CD14-positive monocyte (primary cell): Measurements from ENCODE around the gene ARMC9. TPM values are rescaled to one million over a fixed set of nuclear protein-coding genes. Genes with fewer than 3 reads are reported as not detected.

Experiments used
- DNase-seq, 3 donors: peaks; one replicate each; pipeline ENCODE4 v3.0.0-alpha.2; 2011 to 2022
- H2AFZ ChIP-seq: 2 replicates; pipeline ENCODE4 v1.6.0; 2012; ENCODE audit warnings: mild to moderate bottlenecking, low read depth, low read length, inconsistent platforms; ENCODE audit not compliant: insufficient read depth, poor library complexity, severe bottlenecking
- H3K27ac ChIP-seq, 2 donors: 1 replicate in 1 of 2; 2 replicates in 1 of 2; pipeline ENCODE4 v1.5.1; 2012 to 2013; ENCODE audit warnings: low read length in 2 of 2, control low read depth in 1 of 2, inconsistent platforms in 1 of 2, low read depth in 1 of 2, mild to moderate bottlenecking in 1 of 2
- H3K27me3 ChIP-seq, 2 donors: one replicate each; pipeline versions ENCODE4 v1.6.0 to v1.6.1; 2011 to 2013; ENCODE audit warnings: low read length in 2 of 2; ENCODE audit not compliant: control insufficient read depth in 2 of 2, insufficient read depth in 2 of 2
- H3K36me3 ChIP-seq, 2 donors: replicated peaks in 1 of 2; 1 replicate in 1 of 2; 2 replicates in 1 of 2; pipeline versions ENCODE4 v1.5.1 to v1.6.1; 2012 to 2013; ENCODE audit warnings: low read length in 2 of 2, control low read depth in 1 of 2, inconsistent platforms in 1 of 2, mild to moderate bottlenecking in 1 of 2; ENCODE audit not compliant: insufficient read depth in 2 of 2, control insufficient read depth in 1 of 2
- H3K4me1 ChIP-seq, 2 donors: 1 replicate in 1 of 2; 2 replicates in 1 of 2; pipeline versions ENCODE4 v1.5.1 to v1.6.1; 2012 to 2013; ENCODE audit warnings: low read length in 2 of 2, control low read depth in 1 of 2, inconsistent platforms in 1 of 2, mild to moderate bottlenecking in 1 of 2, moderate library complexity in 1 of 2; ENCODE audit not compliant: insufficient read depth in 2 of 2, control insufficient read depth in 1 of 2
- H3K4me2 ChIP-seq: replicated peaks from 2 replicates; pipeline ENCODE3; 2012; ENCODE audit warnings: low read length, moderate library complexity, mild to moderate bottlenecking; ENCODE audit not compliant: poor library complexity, severe bottlenecking; ENCODE audit errors: extremely low read depth
- H3K4me3 ChIP-seq, 3 experiments: fragments of 200-600 bp in 1 of 3; sonication (generic) in 1 of 3; replicated peaks in 1 of 3; 1 replicate in 2 of 3; 2 replicates in 1 of 3; pipeline ENCODE4 v1.5.1; 2011 to 2013; ENCODE audit warnings: low read length in 3 of 3, mild to moderate bottlenecking in 3 of 3, control low read depth in 2 of 3, low read depth in 2 of 3, inconsistent platforms in 1 of 3, moderate library complexity in 1 of 3
- H3K79me2 ChIP-seq: 2 replicates; pipeline ENCODE4 v1.6.0; 2012; ENCODE audit warnings: mild to moderate bottlenecking, control low read depth, inconsistent platforms, low read length, moderate library complexity; ENCODE audit not compliant: insufficient read depth
- H3K9ac ChIP-seq: 2 replicates; pipeline ENCODE4 v1.6.0; 2017; ENCODE audit warnings: low read length, mild to moderate bottlenecking; ENCODE audit not compliant: insufficient read depth, poor library complexity, severe bottlenecking
- H3K9me3 ChIP-seq, 2 donors: replicated peaks in 1 of 2; 1 replicate in 1 of 2; 2 replicates in 1 of 2; pipeline versions ENCODE4 v1.5.1 to v1.6.1; 2012 to 2013; ENCODE audit warnings: low read length in 2 of 2, control low read depth in 1 of 2; ENCODE audit not compliant: control insufficient read depth in 1 of 2, insufficient read depth in 1 of 2
- H4K20me1 ChIP-seq: 2 replicates; pipeline ENCODE4 v1.6.0; 2012; ENCODE audit warnings: mild to moderate bottlenecking, low read length, control low read depth, moderate library complexity; ENCODE audit not compliant: insufficient read depth
- H3K27ac Mint-ChIP-seq, 7 donors: one replicate each; pipeline ENCODE4 v1.8.0; 2020; ENCODE audit warnings: mild to moderate bottlenecking in 7 of 7, mixed read lengths in 7 of 7, moderate library complexity in 6 of 7, inconsistent platforms in 2 of 7
- H3K27me3 Mint-ChIP-seq, 3 donors: one replicate each; pipeline ENCODE4 v1.8.0; 2021 to 2022; ENCODE audit warnings: low read depth in 3 of 3, mild to moderate bottlenecking in 3 of 3, mixed read lengths in 3 of 3, moderate library complexity in 3 of 3, inconsistent platforms in 1 of 3
- H3K36me3 Mint-ChIP-seq, 2 donors: one replicate each; pipeline ENCODE4 v1.8.0; 2020; ENCODE audit warnings: mixed read lengths in 2 of 2, inconsistent platforms in 1 of 2, mild to moderate bottlenecking in 1 of 2
- H3K4me1 Mint-ChIP-seq: one replicate; pipeline ENCODE4 v1.8.0; 2020; ENCODE audit warnings: mild to moderate bottlenecking, mixed read lengths
- H3K4me3 Mint-ChIP-seq, 2 donors: one replicate each; pipeline ENCODE4 v1.8.0; 2020; ENCODE audit warnings: mild to moderate bottlenecking in 2 of 2, mixed read lengths in 2 of 2, moderate library complexity in 1 of 2
- H3K9me3 Mint-ChIP-seq, 7 donors: one replicate each; pipeline ENCODE4 v1.8.0; 2020 to 2022; ENCODE audit warnings: mixed read lengths in 7 of 7, mild to moderate bottlenecking in 6 of 7, moderate library complexity in 6 of 7, inconsistent platforms in 2 of 7
- CTCF ChIP-seq: fragments of 200-600 bp; IDR thresholded peaks from one replicate; pipeline ENCODE4 v1.8.0; 2022; ENCODE audit warnings: antibody characterized with exemption, mild to moderate bottlenecking
- WGBS: methylation state at CpG from one replicate; pipeline ENCODE4 v1.1.5; 2013; ENCODE audit warnings: missing lambda C conversion rate; ENCODE audit not compliant: insufficient coverage; 5-methylcytosine and 5-hydroxymethylcytosine counted together
- intact Hi-C, 2 donors: fragments of 100-400 bp; cut with micrococcal nuclease; formaldehyde crosslinking; loops; one replicate each; pipeline versions ENCODE4 v1.15.0 to v1.15.1; 2023
- polyA plus RNA-seq, 3 donors: library from polyadenylated mRNA; depleted of rRNA in 1 of 3; unstranded in 2 of 3; stranded (reverse) in 1 of 3; fragments of 300-500 nt in 2 of 3; fragments of >200 nt in 1 of 3; fragmentation: Illumina TruSeq in 2 of 3; gene quantifications; 1 replicate in 2 of 3; 2 replicates in 1 of 3; pipeline ENCODE4 v1.2.3, GENCODE V29; 2012 to 2021

The ARMC9 gene
- polyA plus RNA-seq, 3 donors: 0.07 to 0.27 TPM; not detected in 1

DNA sequence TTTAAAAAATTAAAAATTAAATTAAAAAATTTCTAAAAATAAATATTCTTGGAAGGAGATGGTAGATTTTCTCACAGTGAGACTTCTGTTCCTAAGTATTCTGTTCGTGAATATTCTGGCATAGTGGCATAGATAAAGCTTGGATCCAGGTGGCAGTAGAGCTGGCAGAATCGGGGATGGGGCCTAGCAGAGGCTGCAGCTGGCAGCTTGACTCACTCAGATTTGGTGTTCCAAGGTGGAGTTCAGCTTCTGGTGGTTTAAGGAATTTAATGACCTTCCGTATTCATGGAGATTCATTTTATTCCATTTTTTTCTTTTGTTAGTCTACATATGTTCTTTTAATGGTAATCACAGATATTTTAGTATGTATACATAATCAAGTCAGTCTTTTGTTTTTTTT lies 19.9 kb downstream of the ARMC9 start:
- Histone ChIP-seq H3K9ac (no peak overlapping the region), H3K27ac (no peak overlapping the region), H2AFZ (no peak overlapping the region), H3K4me2 (no peak overlapping the region), H3K4me1 (no peaks in the 10 kb centered on the region), H3K27me3 (no peaks in the 10 kb centered on the region), H3K9me3 (no peaks in the 10 kb centered on the region), H3K36me3 (no peaks in the 10 kb centered on the region), H3K79me2 (no peaks in the 10 kb centered on the region), H3K4me3 (no peak overlapping the region), H4K20me1 (no peaks in the 10 kb centered on the region)
- Mint-ChIP-seq H3K36me3 (no peaks in the 10 kb centered on the region), H3K27ac (no peak overlapping the region), H3K27me3 (peaks cover 0 to 2% (median 1%) of the 10 kb centered on the region in 3 donors), H3K4me3 (no peak overlapping the region), H3K4me1 (peaks cover 3% of the 10 kb centered on the region), H3K9me3 (no peaks in the 10 kb centered on the region)
- DNase-seq: no peak
- WGBS: 95% methylated on average over 2 of the region's 3 CpGs
- TF ChIP-seq CTCF: no peak
- intact Hi-C loops: no loop called here

DNA sequence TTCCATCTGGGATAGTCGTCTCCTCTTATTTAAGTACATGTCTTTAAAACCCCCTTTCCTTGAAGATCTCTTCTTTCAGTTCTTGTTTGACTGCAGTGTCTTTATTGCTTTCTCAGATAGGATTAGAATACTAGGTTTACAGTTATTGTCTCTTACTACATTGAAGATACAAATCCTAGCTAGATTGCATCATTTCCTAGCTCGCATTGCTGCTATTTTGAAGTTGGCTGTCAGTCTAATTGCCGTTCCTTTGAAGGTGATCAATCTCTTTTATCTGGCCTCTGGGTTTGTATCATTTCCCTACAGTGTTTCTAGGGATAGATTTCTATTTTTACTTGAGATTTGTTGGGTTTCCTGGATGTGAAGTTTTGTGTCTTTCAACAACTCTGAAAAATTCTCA lies 20.9 kb downstream of the ARMC9 start:
- no peaks in the 10 kb centered on the region for H3K79me2 ChIP-seq
- H3K27ac ChIP-seq: no peak overlapping the region
- Mint-ChIP-seq H3K36me3 (no peaks in the 10 kb centered on the region), H3K4me1 (peaks cover 3% of the 10 kb centered on the region), H3K27me3 (peaks cover 0 to 2% (median 1%) of the 10 kb centered on the region in 3 donors), H3K9me3 (no peaks in the 10 kb centered on the region), H3K27ac (no peak overlapping the region), H3K4me3 (no peak overlapping the region)
- H3K4me3 ChIP-seq: no peak overlapping the region
- H2AFZ ChIP-seq: no peak overlapping the region
- H3K4me2 ChIP-seq: no peak overlapping the region
- H3K9me3 ChIP-seq: no peaks in the 10 kb centered on the region
- DNase-seq: no peak
- H3K4me1 ChIP-seq: no peaks in the 10 kb centered on the region
- no peaks in the 10 kb centered on the region for H3K27me3 ChIP-seq
- H4K20me1 ChIP-seq: no peaks in the 10 kb centered on the region
- TF ChIP-seq CTCF: no peak
- no CpG with 5 or more reads among the region's 3 CpGs for WGBS
- H3K36me3 ChIP-seq: no peaks in the 10 kb centered on the region
- intact Hi-C loops: no loop called here
- no peak overlapping the region for H3K9ac ChIP-seq
